Right lobe of liver (tissue), 4 donors: ENCODE measurements around the gene SMLR1.

ENCODE experiments used
- POLR2A ChIP-seq: fragments of 450-650 bp; IDR thresholded peaks from one replicate; pipeline ENCODE4 v1.6.1; 2017; ENCODE audit warnings: antibody characterized with exemption, mild to moderate bottlenecking
- TF ChIP-seq, protein P1 (sequence below), 4 donors: fragments of 200-600 bp in 3 of 4; fragments of 450-650 bp in 1 of 4; IDR thresholded peaks; one replicate each; pipeline versions ENCODE4 v1.5.1 to v1.8.0; 2016 to 2022; ENCODE audit warnings: antibody characterized with exemption in 4 of 4, mild to moderate bottlenecking in 2 of 4
- donor health status: DM: no; HTN: no; CAD: no.
- donor health status: DM: no; HTN: no; CAD: no.
- donor health status: DM: no; HTN: yes; CAD: no.

GRCh38 chr6:130781557-130781956, 45.6 kb upstream of the SMLR1 start:
- TF ChIP-seq, protein P1, sequence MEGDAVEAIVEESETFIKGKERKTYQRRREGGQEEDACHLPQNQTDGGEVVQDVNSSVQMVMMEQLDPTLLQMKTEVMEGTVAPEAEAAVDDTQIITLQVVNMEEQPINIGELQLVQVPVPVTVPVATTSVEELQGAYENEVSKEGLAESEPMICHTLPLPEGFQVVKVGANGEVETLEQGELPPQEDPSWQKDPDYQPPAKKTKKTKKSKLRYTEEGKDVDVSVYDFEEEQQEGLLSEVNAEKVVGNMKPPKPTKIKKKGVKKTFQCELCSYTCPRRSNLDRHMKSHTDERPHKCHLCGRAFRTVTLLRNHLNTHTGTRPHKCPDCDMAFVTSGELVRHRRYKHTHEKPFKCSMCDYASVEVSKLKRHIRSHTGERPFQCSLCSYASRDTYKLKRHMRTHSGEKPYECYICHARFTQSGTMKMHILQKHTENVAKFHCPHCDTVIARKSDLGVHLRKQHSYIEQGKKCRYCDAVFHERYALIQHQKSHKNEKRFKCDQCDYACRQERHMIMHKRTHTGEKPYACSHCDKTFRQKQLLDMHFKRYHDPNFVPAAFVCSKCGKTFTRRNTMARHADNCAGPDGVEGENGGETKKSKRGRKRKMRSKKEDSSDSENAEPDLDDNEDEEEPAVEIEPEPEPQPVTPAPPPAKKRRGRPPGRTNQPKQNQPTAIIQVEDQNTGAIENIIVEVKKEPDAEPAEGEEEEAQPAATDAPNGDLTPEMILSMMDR (IDR thresholded peaks at IDR 0.05), result no peak
- no peak for TF ChIP-seq POLR2A
